OCI-LY7 (cell line): ENCODE measurements around the gene TMC8. TPM values are rescaled to one million over a fixed set of nuclear protein-coding genes. Genes with fewer than 3 reads are reported as not detected.

ENCODE experiments used
- BruUV-seq: library from RNA; stranded (reverse); fragments of 400-500 nt; replicated peaks from 2 replicates; lab custom pipeline; 2021; lab: Mats Ljungman, UMichigan
- CTCF ChIA-PET: fragments of 300-600 bp; sonication (Branson Sonifier 250); formaldehyde crosslinking; loops from one replicate; lab custom pipeline; 2022; ENCODE audit warnings: antibody characterized with exemption; ENCODE audit not compliant: unreplicated experiment; lab: Charles Lee
- POLR2A ChIA-PET: fragments of 300-600 bp; sonication (Branson Sonifier 250); formaldehyde crosslinking; loops from one replicate; lab custom pipeline; 2022; ENCODE audit warnings: antibody characterized with exemption; lab: Charles Lee
- DNase-seq: peaks from one replicate; pipeline ENCODE4 v3.0.0-alpha.2; 2015; ENCODE audit warnings: low spot score
- H2AFZ ChIP-seq: fragments of 200-600 bp; sonication (generic), shearing (Covaris generic); 2 replicates; pipeline ENCODE4 v1.6.1; 2014; ENCODE audit warnings: mild to moderate bottlenecking, antibody characterized with exemption, low read length, moderate library complexity
- H3K27ac ChIP-seq: fragments of 200-600 bp; sonication (generic); 2 replicates; pipeline ENCODE4 v1.5.1; 2014; ENCODE audit warnings: mixed run types, low read depth, mild to moderate bottlenecking, moderate library complexity, low read length, inconsistent platforms; ENCODE audit not compliant: poor library complexity, severe bottlenecking
- H3K36me3 ChIP-seq: fragments of 200-600 bp; sonication (generic); 2 replicates; pipeline ENCODE4 v1.6.1; 2014; ENCODE audit warnings: mild to moderate bottlenecking, antibody characterized with exemption, low read length, moderate library complexity, mixed read lengths; ENCODE audit not compliant: insufficient read depth
- H3K4me1 ChIP-seq: fragments of 200-600 bp; sonication (generic); 2 replicates; pipeline ENCODE4 v1.5.1; 2014; ENCODE audit warnings: mild to moderate bottlenecking, low read length; ENCODE audit not compliant: insufficient read depth, poor library complexity, severe bottlenecking
- H3K4me2 ChIP-seq: fragments of 200-600 bp; sonication (generic); 2 replicates; pipeline ENCODE4 v1.6.1; 2014; ENCODE audit warnings: mild to moderate bottlenecking, low read length
- H3K4me3 ChIP-seq: fragments of 200-600 bp; sonication (generic); 2 replicates; pipeline ENCODE4 v1.5.1; 2014; ENCODE audit warnings: mild to moderate bottlenecking, low read depth, low read length; ENCODE audit not compliant: poor library complexity, severe bottlenecking
- H3K79me2 ChIP-seq: fragments of 200-600 bp; sonication (generic); 2 replicates; pipeline ENCODE4 v1.6.1; 2016; ENCODE audit warnings: low read depth, mild to moderate bottlenecking, low read length, moderate library complexity, mixed read lengths; ENCODE audit not compliant: insufficient read depth
- H3K9me2 ChIP-seq: fragments of 200-600 bp; sonication (generic); 2 replicates; pipeline ENCODE4 v1.6.1; 2016; ENCODE audit warnings: mild to moderate bottlenecking, low read length, mixed read lengths; ENCODE audit not compliant: insufficient read depth
- H3K9me3 ChIP-seq: fragments of 200-600 bp; sonication (generic); 2 replicates; pipeline ENCODE4 v1.6.1; 2014; ENCODE audit warnings: mild to moderate bottlenecking, mixed run types, low read length, mixed read lengths
- H4K20me1 ChIP-seq: fragments of 200-600 bp; sonication (generic); 2 replicates; pipeline ENCODE4 v1.6.1; 2014; ENCODE audit warnings: mild to moderate bottlenecking, antibody characterized with exemption, low read length, moderate library complexity, mixed read lengths; ENCODE audit not compliant: insufficient read depth
- EZH2phosphoT487 ChIP-seq: fragments of 200-600 bp; sonication (generic); IDR thresholded peaks from 2 replicates; pipeline ENCODE4 v1.6.1; 2018; ENCODE audit warnings: low read depth, borderline replicate concordance, mild to moderate bottlenecking, mixed run types, antibody characterized with exemption, low read length, moderate library complexity, mixed read lengths
- intact Hi-C: fragments of 100-400 bp; cut with micrococcal nuclease; formaldehyde crosslinking; loops from one replicate; pipeline ENCODE4 v1.10.0; 2022; ENCODE audit not compliant: unreplicated experiment
- total RNA-seq, 2 experiments: library from RNA; depleted of rRNA in 1 of 2; stranded (reverse); fragments of >200 nt in 1 of 2; shearing (Covaris generic) in 1 of 2; gene quantifications; 2 replicates each; pipeline ENCODE4 v1.2.3, GENCODE V29; 2014 to 2022
- TF ChIP-seq, protein P1 (sequence below): fragments of 200-600 bp; sonication (generic); conservative IDR thresholded peaks from 2 replicates; pipeline ENCODE4 v1.5.1; 2014; ENCODE audit warnings: mild to moderate bottlenecking, antibody characterized with exemption, low read length, moderate library complexity, mixed read lengths

TMC8 gene
- total RNA-seq, 2 experiments from 2014 or later, result 83.8 to 236 TPM

DNA sequence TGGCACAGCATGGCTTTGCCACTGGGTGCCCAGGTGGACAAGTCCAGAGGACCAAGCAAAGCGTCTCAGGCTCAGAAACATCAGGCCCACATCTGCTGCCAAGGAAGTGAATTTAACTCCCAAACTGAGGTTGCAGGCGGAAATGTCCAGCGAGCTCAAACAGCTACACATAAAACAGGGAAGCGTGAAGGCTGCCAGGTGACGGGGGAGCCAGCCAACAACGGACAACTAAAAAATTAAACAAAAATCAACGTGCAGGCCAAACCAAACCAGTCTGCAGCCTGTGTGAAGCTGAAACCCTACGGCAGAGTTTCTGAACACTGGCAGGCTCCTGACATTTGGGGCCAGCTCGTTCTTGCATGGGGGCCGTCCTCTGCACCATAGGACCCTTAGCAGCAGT, 53.8 kb downstream of the TMC8 start:
- H3K27ac ChIP-seq, result no peak overlapping the region
- H3K4me3 ChIP-seq, result peak overlapping the region; percentile 76
- H3K36me3 ChIP-seq, result peaks cover 48% of the 10 kb centered on the region
- H2AFZ ChIP-seq, result no peak overlapping the region
- peaks cover 3% of the 10 kb centered on the region; the same call in 1 of the 2 replicates for H4K20me1 ChIP-seq
- no peak for TF ChIP-seq EZH2phosphoT487
- TF ChIP-seq, protein P1, sequence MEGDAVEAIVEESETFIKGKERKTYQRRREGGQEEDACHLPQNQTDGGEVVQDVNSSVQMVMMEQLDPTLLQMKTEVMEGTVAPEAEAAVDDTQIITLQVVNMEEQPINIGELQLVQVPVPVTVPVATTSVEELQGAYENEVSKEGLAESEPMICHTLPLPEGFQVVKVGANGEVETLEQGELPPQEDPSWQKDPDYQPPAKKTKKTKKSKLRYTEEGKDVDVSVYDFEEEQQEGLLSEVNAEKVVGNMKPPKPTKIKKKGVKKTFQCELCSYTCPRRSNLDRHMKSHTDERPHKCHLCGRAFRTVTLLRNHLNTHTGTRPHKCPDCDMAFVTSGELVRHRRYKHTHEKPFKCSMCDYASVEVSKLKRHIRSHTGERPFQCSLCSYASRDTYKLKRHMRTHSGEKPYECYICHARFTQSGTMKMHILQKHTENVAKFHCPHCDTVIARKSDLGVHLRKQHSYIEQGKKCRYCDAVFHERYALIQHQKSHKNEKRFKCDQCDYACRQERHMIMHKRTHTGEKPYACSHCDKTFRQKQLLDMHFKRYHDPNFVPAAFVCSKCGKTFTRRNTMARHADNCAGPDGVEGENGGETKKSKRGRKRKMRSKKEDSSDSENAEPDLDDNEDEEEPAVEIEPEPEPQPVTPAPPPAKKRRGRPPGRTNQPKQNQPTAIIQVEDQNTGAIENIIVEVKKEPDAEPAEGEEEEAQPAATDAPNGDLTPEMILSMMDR, result no peak
- no TSS peak for BruUV-seq
- no peaks in the 10 kb centered on the region for H3K9me2 ChIP-seq
- ChIA-PET POLR2A (no interaction called here), CTCF (interaction anchor here (0.6 kb wide), 1 partner anchor 9 kb away, joined by 3 read pairs; no protein-coding TSS in a partner anchor)
- H3K9me3 ChIP-seq, result no peaks in the 10 kb centered on the region
- intact Hi-C loops, result no loop called here
- H3K79me2 ChIP-seq, result peaks cover 36% of the 10 kb centered on the region
- H3K4me2 ChIP-seq, result peak overlapping the region; percentile 84
- H3K4me1 ChIP-seq, result peaks cover 53% of the 10 kb centered on the region
- DNase-seq, result no peak

DNA sequence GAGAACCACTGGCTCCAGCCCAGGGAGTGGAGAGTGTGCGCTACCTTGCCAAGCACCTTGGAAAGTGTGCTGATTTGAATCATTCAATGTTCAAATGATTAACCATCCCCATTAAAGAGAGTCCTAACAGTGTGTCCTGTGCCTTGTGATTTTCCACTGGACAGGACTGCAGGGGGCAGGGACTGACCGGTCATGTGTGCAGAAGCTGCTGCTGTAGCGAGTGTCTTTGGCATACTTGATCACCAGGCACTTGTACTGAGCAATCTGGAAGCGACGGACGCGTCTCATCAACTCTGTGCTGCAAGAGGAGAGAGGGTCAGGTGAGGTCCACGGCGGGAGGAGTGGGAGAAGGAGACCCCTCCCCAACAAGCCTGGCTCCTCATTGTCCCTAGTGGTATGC, 54.3 kb downstream of the TMC8 start:
- CTCF ChIA-PET, result no interaction called here
- H3K4me3 ChIP-seq, result peak overlapping the region; percentile 76
- H3K36me3 ChIP-seq, result peaks cover 48% of the 10 kb centered on the region
- H3K27ac ChIP-seq, result no peak overlapping the region
- POLR2A ChIA-PET, result no interaction called here
- H3K9me2 ChIP-seq, result no peaks in the 10 kb centered on the region
- H3K4me1 ChIP-seq, result peaks cover 57% of the 10 kb centered on the region
- DNase-seq, result no peak
- no peaks in the 10 kb centered on the region for H3K9me3 ChIP-seq
- peaks cover 41% of the 10 kb centered on the region for H3K79me2 ChIP-seq
- peak overlapping the region; percentile 84 for H3K4me2 ChIP-seq
- H4K20me1 ChIP-seq, result peaks cover 3% of the 10 kb centered on the region; the same call in 1 of the 2 replicates
- no TSS peak for BruUV-seq
- H2AFZ ChIP-seq, result no peak overlapping the region
- TF ChIP-seq, protein P1, result no peak
- TF ChIP-seq EZH2phosphoT487, result no peak
- intact Hi-C loops, result no loop called here

DNA sequence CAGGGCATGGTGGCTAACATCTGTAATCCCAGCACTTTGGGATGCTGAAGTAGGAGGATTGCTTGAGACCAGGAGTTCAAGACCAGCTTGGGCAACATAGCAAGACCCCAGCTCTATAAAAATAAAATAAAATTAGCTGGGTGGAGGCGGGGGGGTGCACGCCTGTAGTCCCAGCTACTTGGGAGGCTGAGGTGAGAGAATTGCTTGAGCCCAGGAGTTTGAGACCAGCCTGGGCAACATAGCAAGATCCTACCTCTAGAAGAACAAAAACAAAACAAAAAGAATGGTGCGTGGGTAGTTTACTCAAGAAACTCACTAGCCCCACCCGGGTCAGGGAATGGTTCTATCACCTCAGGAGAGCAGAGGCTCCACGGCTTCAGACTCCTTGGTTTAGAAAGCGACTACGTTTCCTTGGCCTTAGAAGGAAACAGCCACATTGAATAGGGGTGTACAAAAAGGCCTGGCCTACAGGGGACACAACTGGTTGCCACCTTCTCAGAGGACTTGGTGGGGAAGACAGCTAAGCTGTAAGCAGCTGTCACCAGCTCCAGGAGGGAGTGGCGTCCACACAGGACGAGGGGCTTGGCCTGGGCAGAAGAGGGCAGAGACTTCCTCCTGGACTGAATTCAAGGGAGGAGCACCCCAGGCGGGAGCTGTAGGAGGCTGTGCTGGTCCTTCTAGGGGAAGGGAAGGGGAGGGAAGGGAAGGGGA, 55.6 kb downstream of the TMC8 start:
- CTCF ChIA-PET, result interaction anchor here (0.6 to 1.6 kb wide), 4 partner anchors 10 to 1771 kb away, joined by 3 to 5 read pairs (median 4); partner anchors contain the start of gene TMC8
- POLR2A ChIA-PET, result interaction anchor here (0.6 to 1.7 kb wide), 8 partner anchors 10 to 71 kb away, joined by 3 to 6 read pairs (median 3); partner anchors contain the start of gene TMC6
- H2AFZ ChIP-seq, result no peak overlapping the region
- intact Hi-C loops, result loop anchor here (2.0 kb wide), 1 partner anchor 61 kb away; no protein-coding TSS in a partner anchor
- H3K9me2 ChIP-seq, result no peaks in the 10 kb centered on the region
- H3K4me3 ChIP-seq, result peak overlapping the region; percentile 76
- peak; percentile 53 for DNase-seq
- no peak overlapping the region for H3K27ac ChIP-seq
- peaks cover 54% of the 10 kb centered on the region for H3K79me2 ChIP-seq
- peak overlapping the region; percentile 84 for H3K4me2 ChIP-seq
- BruUV-seq, result no TSS peak
- peaks cover 3% of the 10 kb centered on the region; the same call in 1 of the 2 replicates for H4K20me1 ChIP-seq
- peaks cover 58% of the 10 kb centered on the region for H3K4me1 ChIP-seq
- TF ChIP-seq, protein P1, result no peak
- TF ChIP-seq EZH2phosphoT487, result no peak
- peaks cover 49% of the 10 kb centered on the region for H3K36me3 ChIP-seq
- H3K9me3 ChIP-seq, result no peaks in the 10 kb centered on the region
